ENCODE measurements around the gene CACNA2D1.

CACNA2D1 gene

GRCh38 chr7:82029236-82029913 is 414.2 kb downstream of the CACNA2D1 start:
- TF ChIP-seq EP300 (IDR thresholded peaks at IDR 0.05; ENCODE audit: borderline replicate concordance): no peak
- TF ChIP-seq FOXM1 (IDR thresholded peaks at IDR 0.05; ENCODE audit: borderline replicate concordance, low read depth): no peak
- no peak for TF ChIP-seq NFIC (IDR thresholded peaks at IDR 0.05)
- TF ChIP-seq YY1 (IDR thresholded peaks at IDR 0.05; ENCODE audit: low read depth): no peak
- no peak for TF ChIP-seq EGR1 (IDR thresholded peaks at IDR 0.05)
- TF ChIP-seq CEBPB (IDR thresholded peaks at IDR 0.05): no peak
- no peak for TF ChIP-seq TEAD4 (IDR thresholded peaks at IDR 0.05)
- no peak for TF ChIP-seq MAX (IDR thresholded peaks at IDR 0.05)
- no peak for TF ChIP-seq ZBTB7A (IDR thresholded peaks at IDR 0.05; ENCODE audit: low read depth)
- no peak for TF ChIP-seq REST (IDR thresholded peaks at IDR 0.05; ENCODE audit: low read depth)
- no peak for TF ChIP-seq TCF12 (IDR thresholded peaks at IDR 0.05; ENCODE audit: low read depth)
- no peak for TF ChIP-seq TAF1 (IDR thresholded peaks at IDR 0.05; ENCODE audit: low read depth)
- no peak for TF ChIP-seq RAD21 (IDR thresholded peaks at IDR 0.05; ENCODE audit: low read depth)
- TF ChIP-seq CREB1 (IDR thresholded peaks at IDR 0.05; ENCODE audit: low read depth): no peak
- no peak for TF ChIP-seq USF1 (IDR thresholded peaks at IDR 0.05)

- no peak for TF ChIP-seq YY1 (IDR thresholded peaks at IDR 0.05; ENCODE audit: low read depth)
- TF ChIP-seq TEAD4 (IDR thresholded peaks at IDR 0.05): no peak
- no peak for TF ChIP-seq NFIC (IDR thresholded peaks at IDR 0.05)
- no peak for TF ChIP-seq USF1 (IDR thresholded peaks at IDR 0.05)
- TF ChIP-seq EGR1 (IDR thresholded peaks at IDR 0.05): no peak
- no peak for TF ChIP-seq FOXM1 (IDR thresholded peaks at IDR 0.05; ENCODE audit: borderline replicate concordance, low read depth)
- TF ChIP-seq EP300 (IDR thresholded peaks at IDR 0.05; ENCODE audit: borderline replicate concordance): no peak
- no peak for TF ChIP-seq ZBTB7A (IDR thresholded peaks at IDR 0.05; ENCODE audit: low read depth)
- no peak for TF ChIP-seq CREB1 (IDR thresholded peaks at IDR 0.05; ENCODE audit: low read depth)
- no peak for TF ChIP-seq TCF12 (IDR thresholded peaks at IDR 0.05; ENCODE audit: low read depth)
- no peak for TF ChIP-seq MAX (IDR thresholded peaks at IDR 0.05)
- TF ChIP-seq TAF1 (IDR thresholded peaks at IDR 0.05; ENCODE audit: low read depth): no peak
- TF ChIP-seq REST (IDR thresholded peaks at IDR 0.05; ENCODE audit: low read depth): no peak
- TF ChIP-seq RAD21 (IDR thresholded peaks at IDR 0.05; ENCODE audit: low read depth): no peak
- no peak for TF ChIP-seq CEBPB (IDR thresholded peaks at IDR 0.05)
Observed at GRCh38 chr7:82028097-82028496, 415.5 kb downstream of the CACNA2D1 start.

- TF ChIP-seq FOXM1 (IDR thresholded peaks at IDR 0.05; ENCODE audit: borderline replicate concordance, low read depth) (no peak), ZBTB7A (IDR thresholded peaks at IDR 0.05; ENCODE audit: low read depth) (no peak), TAF1 (IDR thresholded peaks at IDR 0.05; ENCODE audit: low read depth) (no peak), REST (IDR thresholded peaks at IDR 0.05; ENCODE audit: low read depth) (no peak), EGR1 (IDR thresholded peaks at IDR 0.05) (no peak), CREB1 (IDR thresholded peaks at IDR 0.05; ENCODE audit: low read depth) (no peak), RAD21 (IDR thresholded peaks at IDR 0.05; ENCODE audit: low read depth) (no peak), EP300 (IDR thresholded peaks at IDR 0.05; ENCODE audit: borderline replicate concordance) (no peak), NFIC (IDR thresholded peaks at IDR 0.05) (no peak), YY1 (IDR thresholded peaks at IDR 0.05; ENCODE audit: low read depth) (no peak), MAX (IDR thresholded peaks at IDR 0.05) (no peak), CEBPB (IDR thresholded peaks at IDR 0.05) (no peak), TEAD4 (IDR thresholded peaks at IDR 0.05) (no peak), USF1 (IDR thresholded peaks at IDR 0.05) (no peak), TCF12 (IDR thresholded peaks at IDR 0.05; ENCODE audit: low read depth) (no peak)
Observed at GRCh38 chr7:82021713-82022112, 421.9 kb downstream of the CACNA2D1 start.

Measured in Ishikawa (cell line).